ENCODE measurements around the gene ULK4.

DNA sequence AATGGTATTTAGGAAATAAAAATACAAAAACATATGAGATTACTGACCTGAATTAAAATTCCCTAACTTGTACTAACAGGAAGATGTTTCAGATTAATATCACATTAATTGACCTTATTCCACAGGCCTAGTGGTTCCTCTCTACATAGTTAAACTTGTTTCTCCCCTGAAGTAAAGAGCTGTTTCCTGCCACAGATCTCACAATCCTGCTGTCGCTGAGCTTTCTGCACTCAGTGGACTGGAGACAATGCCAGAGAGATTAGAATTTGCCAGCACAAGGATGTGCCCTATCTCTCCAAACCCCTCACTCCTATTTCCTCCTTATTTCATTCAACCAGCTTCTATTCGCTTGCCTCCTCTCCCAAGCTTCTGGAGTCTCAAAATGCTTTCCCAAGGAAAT is 632.0 kb downstream of the ULK4 start:
- TF ChIP-seq, protein P1, sequence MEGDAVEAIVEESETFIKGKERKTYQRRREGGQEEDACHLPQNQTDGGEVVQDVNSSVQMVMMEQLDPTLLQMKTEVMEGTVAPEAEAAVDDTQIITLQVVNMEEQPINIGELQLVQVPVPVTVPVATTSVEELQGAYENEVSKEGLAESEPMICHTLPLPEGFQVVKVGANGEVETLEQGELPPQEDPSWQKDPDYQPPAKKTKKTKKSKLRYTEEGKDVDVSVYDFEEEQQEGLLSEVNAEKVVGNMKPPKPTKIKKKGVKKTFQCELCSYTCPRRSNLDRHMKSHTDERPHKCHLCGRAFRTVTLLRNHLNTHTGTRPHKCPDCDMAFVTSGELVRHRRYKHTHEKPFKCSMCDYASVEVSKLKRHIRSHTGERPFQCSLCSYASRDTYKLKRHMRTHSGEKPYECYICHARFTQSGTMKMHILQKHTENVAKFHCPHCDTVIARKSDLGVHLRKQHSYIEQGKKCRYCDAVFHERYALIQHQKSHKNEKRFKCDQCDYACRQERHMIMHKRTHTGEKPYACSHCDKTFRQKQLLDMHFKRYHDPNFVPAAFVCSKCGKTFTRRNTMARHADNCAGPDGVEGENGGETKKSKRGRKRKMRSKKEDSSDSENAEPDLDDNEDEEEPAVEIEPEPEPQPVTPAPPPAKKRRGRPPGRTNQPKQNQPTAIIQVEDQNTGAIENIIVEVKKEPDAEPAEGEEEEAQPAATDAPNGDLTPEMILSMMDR (IDR thresholded peaks at IDR 0.05) = no peak
- TF ChIP-seq POLR2AphosphoS5 (IDR thresholded peaks at IDR 0.05; ENCODE audit: low read depth, low read length) (no peak), TCF7L2 (IDR thresholded peaks at IDR 0.05; ENCODE audit: low read depth, low read length) (no peak)
- TF ChIP-seq, protein P2, sequence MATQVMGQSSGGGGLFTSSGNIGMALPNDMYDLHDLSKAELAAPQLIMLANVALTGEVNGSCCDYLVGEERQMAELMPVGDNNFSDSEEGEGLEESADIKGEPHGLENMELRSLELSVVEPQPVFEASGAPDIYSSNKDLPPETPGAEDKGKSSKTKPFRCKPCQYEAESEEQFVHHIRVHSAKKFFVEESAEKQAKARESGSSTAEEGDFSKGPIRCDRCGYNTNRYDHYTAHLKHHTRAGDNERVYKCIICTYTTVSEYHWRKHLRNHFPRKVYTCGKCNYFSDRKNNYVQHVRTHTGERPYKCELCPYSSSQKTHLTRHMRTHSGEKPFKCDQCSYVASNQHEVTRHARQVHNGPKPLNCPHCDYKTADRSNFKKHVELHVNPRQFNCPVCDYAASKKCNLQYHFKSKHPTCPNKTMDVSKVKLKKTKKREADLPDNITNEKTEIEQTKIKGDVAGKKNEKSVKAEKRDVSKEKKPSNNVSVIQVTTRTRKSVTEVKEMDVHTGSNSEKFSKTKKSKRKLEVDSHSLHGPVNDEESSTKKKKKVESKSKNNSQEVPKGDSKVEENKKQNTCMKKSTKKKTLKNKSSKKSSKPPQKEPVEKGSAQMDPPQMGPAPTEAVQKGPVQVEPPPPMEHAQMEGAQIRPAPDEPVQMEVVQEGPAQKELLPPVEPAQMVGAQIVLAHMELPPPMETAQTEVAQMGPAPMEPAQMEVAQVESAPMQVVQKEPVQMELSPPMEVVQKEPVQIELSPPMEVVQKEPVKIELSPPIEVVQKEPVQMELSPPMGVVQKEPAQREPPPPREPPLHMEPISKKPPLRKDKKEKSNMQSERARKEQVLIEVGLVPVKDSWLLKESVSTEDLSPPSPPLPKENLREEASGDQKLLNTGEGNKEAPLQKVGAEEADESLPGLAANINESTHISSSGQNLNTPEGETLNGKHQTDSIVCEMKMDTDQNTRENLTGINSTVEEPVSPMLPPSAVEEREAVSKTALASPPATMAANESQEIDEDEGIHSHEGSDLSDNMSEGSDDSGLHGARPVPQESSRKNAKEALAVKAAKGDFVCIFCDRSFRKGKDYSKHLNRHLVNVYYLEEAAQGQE (IDR thresholded peaks at IDR 0.05; ENCODE audit: insufficient read depth in 1 of 2, low read depth in 2 of 2, low read length in 1 of 2) = no peak
